MM.1S (cell line): Measurements from ENCODE around the gene PKD1L1.

Source experiments
- EZH2phosphoT487 ChIP-seq: fragments of 300-600 bp; sonication (generic); IDR thresholded peaks from 2 replicates; pipeline ENCODE4 v1.6.1; 2018; ENCODE audit warnings: antibody characterized with exemption, low read length
- TF ChIP-seq, protein P1 (sequence below): fragments of 300-600 bp; sonication (generic); IDR thresholded peaks from 2 replicates; pipeline ENCODE4 v1.5.1; 2016; ENCODE audit warnings: antibody characterized with exemption, low read length, mixed read lengths

DNA sequence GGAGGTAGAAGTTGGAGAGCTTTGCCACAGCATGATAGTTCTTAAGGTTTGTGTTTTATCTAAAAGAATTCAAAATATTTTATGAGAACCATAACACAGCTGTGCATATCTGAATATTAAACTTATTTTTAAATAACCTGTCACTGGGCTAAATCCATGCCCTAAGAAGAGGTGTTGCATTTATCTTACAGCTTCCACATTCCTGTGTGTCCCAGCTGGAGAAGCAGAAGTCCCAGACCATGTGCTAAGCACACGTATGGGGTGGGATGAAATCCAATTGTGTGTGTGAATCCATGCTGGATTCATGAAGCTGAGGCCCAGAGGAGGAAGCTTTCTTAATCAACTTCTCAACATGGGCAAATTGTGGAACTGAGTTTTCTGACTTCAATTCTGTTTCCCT, 121.5 kb downstream of the PKD1L1 start:
- TF ChIP-seq, protein P1, sequence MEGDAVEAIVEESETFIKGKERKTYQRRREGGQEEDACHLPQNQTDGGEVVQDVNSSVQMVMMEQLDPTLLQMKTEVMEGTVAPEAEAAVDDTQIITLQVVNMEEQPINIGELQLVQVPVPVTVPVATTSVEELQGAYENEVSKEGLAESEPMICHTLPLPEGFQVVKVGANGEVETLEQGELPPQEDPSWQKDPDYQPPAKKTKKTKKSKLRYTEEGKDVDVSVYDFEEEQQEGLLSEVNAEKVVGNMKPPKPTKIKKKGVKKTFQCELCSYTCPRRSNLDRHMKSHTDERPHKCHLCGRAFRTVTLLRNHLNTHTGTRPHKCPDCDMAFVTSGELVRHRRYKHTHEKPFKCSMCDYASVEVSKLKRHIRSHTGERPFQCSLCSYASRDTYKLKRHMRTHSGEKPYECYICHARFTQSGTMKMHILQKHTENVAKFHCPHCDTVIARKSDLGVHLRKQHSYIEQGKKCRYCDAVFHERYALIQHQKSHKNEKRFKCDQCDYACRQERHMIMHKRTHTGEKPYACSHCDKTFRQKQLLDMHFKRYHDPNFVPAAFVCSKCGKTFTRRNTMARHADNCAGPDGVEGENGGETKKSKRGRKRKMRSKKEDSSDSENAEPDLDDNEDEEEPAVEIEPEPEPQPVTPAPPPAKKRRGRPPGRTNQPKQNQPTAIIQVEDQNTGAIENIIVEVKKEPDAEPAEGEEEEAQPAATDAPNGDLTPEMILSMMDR, result no peak
- TF ChIP-seq EZH2phosphoT487, result no peak
